GM18526 (cell line): ENCODE data around the gene ORAI2.

Experiments
- POLR2A ChIP-seq: IDR thresholded peaks from 3 replicates; pipeline ENCODE4 v1.6.1; 2011; ENCODE audit not compliant: insufficient read length; ENCODE audit errors: extremely low read depth

The ORAI2 gene

GRCh38 chr7:102429141-102429899 is 4.1 kb upstream of the ORAI2 start:
- no peak for TF ChIP-seq POLR2A

DNA sequence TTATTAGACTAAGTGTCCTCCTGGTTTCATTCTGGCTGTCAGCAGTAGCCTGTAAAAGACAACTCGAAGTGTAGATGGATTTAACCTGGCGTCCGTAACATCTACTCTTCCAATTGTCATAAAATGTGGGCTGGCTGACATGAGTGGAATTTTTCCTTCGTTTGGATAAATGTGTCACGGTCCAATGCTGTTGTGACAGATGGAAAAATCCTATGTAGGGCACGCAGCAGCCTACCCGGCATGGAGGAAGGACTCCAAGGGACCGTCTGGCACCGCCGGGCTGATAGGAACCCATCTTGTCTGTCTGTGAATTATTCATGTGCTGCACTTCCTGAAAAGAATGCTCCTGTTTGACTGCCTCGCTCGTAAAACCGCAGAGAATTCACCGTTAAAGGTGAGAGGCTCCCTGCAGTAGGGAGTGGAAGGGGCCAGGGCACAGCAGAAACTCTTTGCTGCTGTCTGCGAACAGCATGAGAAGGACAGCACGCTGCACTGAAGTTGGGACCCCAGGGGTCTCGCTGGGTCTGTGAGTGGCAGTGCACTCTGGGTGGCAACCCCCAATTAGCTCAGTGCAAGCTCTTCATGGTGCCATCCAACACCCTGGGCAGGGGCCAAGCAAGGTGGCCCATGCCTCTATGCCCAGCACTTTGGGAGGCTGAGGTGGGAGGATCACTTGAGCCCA is 1.6 kb upstream of the ORAI2 start:
- peak; percentile 46 for TF ChIP-seq POLR2A

DNA sequence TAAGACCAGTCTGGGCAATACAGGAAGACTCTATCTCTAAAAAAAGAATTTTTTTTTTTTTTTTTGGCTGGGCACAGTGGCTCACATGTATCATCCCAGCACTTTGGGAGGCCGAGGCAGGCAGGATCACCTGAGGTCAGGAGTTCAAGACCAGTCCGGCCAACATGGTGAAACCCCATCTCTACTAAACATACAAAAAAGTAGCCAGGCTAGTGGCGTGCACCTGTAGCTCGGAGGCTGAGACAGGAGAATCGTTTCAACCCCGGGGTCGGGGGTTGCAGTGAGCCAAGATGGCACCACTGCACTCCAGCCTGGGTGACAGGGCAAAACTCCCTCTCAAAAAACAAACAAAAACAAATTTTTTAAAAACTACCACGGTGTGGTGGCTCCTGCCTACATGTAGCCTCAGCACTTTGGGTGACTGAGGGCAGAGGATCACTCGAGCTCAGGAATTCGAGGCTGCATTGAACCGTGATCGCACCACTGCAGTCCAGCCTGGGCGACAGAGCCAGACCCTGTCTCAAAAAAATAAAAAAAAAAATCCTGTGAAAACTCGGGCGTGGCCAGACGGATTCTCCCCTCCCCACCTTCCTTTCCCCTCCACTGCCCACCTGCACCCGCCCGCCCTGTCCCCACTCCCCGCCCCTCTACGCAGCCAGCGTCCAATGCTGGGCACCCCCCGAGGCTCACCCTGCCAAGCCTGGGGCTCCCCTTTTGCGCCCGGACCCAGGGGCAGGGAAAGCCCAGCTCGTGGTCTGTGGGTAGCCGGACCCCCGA is 745 bp upstream of the ORAI2 start:
- peak; percentile 27 for TF ChIP-seq POLR2A

DNA sequence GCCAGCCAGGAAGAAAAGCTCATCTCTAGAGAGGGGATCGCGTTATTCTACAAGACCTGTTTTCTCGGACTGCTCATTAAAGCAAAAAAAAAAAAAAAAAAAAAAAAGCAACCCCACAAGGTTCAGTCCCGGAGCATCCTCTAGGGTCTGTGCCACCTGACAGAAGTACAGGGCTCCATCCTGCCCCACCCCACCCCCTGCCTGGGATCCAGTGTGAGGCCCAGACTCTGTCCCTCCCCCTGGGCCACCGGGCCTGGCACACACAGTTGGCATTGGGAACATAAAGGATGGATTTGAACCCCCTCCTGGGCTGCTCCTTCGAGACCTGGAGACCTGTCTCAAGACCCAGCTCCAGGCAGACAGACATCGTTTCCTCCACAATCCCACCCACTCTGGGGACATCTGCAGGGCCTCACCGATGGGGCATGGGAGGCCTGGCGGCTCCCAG is 688 bp downstream of the ORAI2 start:
- TF ChIP-seq POLR2A = no peak

- TF ChIP-seq POLR2A = no peak
Measured at GRCh38 chr7:102436118-102436517, 2.7 kb downstream of the ORAI2 start.

DNA sequence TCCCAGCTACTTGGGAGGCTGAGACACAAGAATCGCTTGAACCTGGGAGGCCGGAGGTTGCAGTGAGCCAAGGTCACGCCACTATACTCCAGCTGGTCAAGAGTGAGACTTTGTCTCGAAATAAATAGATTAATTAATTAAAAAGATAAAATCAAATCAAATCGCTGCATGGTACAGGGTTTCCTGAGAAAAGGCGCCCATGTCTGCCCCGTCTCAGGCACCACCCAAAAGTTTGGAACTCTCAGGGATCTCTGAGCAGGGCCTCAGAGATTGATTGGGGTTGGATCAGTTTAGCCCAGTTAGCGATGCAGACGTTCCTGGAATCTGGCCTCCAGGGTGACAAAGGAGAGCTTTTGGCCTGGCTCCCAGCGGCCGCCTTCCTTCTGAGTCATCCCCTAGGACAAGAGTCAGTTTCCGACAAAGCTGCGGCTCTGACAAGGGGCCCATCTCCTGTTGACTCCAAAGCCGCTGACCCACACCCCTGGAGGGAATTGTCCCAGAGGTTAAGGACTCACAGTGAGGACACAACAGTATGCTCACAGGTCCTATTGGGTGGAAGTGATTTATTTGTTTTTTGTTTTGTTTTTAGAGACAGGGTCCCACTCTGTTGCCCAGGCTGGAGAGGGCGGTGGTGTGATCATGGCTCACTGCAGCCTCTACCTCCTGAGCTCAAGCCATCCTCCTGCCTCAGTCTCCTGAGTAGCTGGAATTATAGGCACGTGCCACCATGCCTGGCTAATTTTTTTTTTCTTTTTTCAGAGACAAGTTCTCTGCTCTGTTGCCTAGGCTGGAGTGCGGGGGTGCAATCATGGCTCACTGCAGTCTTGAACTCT is 6.8 kb downstream of the ORAI2 start:
- TF ChIP-seq POLR2A = no peak

DNA sequence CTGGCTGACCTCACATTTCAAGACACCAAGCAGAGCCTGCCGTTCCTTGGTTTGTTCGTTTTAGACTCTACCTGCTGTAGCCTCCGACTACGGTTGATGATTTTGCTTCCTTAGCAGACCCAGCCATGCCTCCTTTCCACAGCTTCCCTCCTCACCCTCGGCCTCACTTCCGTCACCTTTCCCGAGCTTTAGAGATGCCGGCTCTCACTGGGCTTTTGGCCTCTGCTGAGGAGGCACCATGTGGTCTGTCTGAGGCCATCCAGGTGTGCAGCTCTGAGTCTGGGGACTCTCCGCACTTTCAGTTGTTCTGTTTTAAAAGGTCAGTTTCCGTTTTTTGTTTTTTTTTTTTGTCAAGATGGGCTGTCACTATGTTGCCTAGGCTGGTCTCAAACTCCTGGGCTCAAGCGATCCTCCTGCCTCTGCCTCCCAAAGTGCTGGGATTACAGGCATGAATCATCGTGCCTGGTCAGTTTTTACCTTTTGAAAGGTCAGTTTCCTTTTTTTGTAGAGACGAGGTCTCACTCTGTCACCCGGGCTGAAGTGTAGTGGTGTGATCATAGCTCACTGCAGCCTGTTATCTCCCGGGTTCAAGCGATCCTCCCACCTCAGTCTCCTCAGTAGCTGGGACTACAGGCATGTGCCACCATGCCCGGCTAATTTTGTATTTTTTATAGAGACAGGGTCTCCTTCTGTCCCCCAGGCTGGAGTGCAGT is 11.7 kb downstream of the ORAI2 start:
- no peak for TF ChIP-seq POLR2A

GRCh38 chr7:102445674-102446071 is 12.3 kb downstream of the ORAI2 start:
- no peak for TF ChIP-seq POLR2A

DNA sequence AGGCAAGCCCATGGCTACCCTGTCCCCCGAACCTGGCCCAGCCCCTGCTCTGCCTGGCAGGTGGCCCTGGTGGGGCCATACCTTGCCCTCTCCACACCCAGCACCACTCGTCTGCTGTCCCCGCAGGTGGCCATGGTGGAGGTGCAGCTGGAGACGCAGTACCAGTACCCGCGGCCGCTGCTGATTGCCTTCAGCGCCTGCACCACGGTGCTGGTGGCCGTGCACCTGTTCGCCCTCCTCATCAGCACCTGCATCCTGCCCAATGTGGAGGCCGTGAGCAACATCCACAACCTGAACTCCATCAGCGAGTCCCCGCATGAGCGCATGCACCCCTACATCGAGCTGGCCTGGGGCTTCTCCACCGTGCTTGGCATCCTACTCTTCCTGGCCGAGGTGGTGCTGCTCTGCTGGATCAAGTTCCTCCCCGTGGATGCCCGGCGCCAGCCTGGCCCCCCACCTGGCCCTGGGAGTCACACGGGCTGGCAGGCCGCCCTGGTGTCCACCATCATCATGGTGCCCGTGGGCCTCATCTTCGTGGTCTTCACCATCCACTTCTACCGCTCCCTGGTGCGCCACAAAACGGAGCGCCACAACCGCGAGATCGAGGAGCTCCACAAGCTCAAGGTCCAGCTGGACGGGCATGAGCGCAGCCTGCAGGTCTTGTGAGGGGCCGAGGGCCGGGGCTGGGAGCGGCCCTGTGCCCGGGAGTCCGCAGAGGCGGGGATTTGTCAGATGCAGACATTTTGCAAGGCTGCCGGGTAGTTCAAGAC is 13.2 kb downstream of the ORAI2 start:
- TF ChIP-seq POLR2A = no peak

GRCh38 chr7:102447311-102447710 is 13.9 kb downstream of the ORAI2 start:
- TF ChIP-seq POLR2A = no peak

- TF ChIP-seq POLR2A = no peak
Measured at GRCh38 chr7:102449136-102449535, 15.8 kb downstream of the ORAI2 start.

DNA sequence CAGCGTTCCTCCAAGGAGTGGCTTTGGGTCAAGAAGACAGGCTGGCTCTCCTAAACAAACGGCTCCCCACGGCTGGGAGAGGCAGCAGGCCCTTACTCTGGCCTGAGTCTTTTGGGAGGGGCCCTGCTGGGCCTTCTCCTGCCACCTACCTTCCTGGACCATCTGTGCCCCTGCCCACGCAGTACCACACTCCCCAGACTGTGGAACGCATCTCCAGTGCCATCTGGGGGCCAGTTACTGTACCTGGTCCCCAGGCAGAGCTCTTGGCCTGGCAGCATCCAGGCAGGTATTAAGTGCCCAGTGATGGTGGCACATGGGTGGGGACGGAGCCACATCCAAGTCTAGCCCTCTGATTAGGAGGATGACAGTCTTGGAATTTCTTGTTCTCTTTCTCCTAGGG is 16.9 kb downstream of the ORAI2 start:
- TF ChIP-seq POLR2A = no peak

- no peak for TF ChIP-seq POLR2A
Measured at GRCh38 chr7:102451371-102452054, 18.1 kb downstream of the ORAI2 start.
